ENCODE measurements around the gene GLIPR2.

The GLIPR2 gene

DNA sequence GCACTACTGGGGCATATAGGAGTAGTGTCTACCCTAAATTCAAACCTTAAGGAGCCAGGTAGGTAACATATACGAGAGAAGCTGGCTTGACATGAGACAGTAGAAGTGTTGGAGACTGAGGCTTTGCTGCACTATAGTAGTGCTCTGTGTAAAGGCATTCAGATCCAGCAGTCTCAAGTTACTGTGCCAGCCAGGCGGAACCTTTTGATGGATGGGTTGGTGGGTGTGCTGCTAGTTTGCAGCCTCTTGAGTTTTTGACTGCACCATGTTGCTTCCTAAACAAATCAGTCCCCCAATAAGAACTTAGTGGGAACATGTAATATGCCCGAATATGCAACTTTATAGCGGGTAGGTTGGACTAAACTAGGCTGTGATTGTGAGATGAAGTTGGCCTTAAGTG is 55.7 kb downstream of the GLIPR2 start:
- in situ Hi-C loops (cut with MboI; ENCODE audit: low sequenced_read_pairs), result no loop called here

DNA sequence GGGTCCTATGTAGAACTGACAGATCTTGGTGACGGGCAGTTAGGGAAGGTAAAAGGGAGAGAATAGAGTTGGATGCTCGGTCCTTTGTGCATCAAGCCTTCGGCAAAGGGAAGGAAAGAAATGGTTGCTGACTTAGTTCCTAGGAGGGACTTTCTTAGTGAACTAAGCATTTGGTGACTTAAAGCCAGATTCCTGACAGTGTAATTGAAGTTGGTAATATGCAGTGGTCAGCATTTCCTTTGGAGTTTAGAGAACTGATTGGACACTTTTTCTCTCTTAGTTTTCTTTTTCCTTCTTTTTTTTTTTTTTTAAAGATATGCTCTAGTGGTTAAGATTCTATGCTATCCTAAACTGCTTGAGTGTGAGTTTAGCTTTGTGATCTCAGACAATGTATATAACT is 56.5 kb downstream of the GLIPR2 start:
- in situ Hi-C loops (cut with MboI; ENCODE audit: low sequenced_read_pairs), result no loop called here

DNA sequence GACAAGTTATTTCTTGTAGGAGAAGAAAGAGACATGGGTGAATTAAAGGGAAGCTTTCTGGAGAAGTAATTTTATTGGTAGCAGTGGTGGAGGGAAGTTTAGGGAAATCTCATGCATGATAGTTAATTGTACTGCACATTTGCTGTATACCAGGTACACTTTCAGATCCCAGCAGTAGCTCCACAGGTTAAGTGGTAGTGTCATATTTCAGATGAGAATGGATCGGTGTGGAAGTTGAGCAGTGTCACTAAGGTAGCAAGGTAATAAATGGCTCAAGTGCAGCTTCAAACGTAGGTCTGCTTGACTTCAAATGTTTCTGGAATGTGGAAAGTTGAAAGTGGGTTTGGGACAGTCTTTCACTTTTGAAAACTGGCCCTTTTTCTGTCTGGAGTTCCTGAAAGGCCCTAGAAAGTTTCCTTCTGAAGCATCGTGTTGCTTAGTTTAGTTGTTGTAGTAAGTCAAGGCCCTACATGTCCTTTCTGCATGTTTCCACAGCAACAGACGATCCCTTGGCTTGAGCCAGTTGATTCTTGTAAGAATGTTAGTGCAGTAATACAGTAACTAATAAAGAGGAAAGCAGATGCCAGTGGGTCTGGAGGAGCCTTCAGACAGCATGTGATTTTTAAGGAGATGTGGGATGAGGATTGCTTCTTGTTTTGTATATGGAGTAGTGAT is 57.9 kb downstream of the GLIPR2 start:
- in situ Hi-C loops (cut with MboI; ENCODE audit: low sequenced_read_pairs), result no loop called here

DNA sequence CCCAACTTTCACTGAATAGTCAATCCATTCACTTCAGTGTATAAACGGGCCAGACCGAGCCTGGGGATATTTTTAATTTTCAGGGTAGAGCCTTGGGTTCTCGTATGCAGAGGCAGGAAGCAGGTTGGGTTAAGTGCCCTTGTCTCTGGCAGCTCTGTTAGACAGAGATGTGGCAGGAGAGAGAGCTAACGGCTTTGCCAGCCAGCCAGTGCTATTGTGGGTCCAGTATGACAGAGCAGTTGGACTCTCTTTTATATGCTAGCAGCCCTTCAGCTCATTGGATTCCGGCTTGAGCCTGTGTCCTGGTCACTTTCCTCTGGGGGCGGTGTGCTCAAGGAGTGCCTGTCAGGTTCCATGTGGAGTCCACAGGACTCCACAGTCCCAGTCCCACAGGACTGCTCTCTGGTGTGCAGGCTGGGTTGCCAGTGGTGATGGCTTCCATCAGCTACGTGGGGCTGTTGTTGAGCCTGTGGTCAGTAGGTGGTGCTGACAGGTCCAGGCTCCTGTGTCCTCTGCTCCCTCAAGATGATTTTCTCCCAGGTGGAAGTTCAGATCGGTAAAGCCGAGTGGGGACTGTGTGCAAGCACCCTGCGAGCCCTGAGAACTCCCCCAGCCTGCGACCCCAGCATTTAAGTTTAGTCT is 68.5 kb downstream of the GLIPR2 start:
- in situ Hi-C loops (cut with MboI; ENCODE audit: low sequenced_read_pairs), result no loop called here

DNA sequence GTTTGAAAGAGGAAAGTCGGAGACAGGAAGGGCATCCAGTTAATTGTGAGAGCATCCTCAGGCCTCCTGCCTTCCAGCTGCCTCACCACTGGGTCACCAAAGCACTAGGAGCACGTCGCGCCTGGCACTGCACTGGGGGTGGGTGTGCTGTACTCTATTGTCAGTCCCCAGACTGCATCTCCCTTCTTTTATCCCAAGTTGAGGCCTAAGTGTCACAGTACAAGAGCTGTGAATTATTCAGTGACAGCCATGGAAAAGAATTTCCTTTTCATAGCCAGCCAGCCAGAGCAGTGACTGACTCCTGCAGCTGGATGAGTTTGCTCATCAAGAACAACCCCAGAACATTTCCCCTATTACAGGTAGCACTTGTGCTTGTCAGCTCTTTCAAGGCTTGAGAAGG is 70.5 kb downstream of the GLIPR2 start:
- in situ Hi-C loops (cut with MboI; ENCODE audit: low sequenced_read_pairs), result no loop called here

DNA sequence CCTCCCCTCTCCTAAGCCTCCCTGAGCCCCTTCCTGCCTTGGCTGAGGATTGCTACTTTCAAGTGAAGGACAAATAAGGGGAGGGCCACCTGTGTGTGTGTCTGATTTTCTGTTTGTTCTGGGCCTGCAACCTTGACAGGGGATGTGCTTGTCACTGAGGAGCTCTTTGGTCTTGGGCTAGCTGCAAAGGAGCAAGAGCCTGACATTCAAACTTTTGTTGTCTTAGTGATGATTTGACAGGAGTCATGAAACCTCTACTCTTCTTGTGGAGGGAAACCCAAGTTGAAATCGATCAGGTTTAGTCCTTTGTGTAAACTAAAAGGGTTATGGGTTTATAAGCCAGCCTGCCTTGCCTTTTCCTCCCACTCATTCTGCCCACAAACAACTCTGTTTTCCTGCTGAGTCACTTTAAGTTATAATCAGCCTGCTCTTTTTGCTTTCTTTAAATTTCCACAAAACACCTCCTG is 71.0 kb downstream of the GLIPR2 start:
- in situ Hi-C loops (cut with MboI; ENCODE audit: low sequenced_read_pairs), result no loop called here

DNA sequence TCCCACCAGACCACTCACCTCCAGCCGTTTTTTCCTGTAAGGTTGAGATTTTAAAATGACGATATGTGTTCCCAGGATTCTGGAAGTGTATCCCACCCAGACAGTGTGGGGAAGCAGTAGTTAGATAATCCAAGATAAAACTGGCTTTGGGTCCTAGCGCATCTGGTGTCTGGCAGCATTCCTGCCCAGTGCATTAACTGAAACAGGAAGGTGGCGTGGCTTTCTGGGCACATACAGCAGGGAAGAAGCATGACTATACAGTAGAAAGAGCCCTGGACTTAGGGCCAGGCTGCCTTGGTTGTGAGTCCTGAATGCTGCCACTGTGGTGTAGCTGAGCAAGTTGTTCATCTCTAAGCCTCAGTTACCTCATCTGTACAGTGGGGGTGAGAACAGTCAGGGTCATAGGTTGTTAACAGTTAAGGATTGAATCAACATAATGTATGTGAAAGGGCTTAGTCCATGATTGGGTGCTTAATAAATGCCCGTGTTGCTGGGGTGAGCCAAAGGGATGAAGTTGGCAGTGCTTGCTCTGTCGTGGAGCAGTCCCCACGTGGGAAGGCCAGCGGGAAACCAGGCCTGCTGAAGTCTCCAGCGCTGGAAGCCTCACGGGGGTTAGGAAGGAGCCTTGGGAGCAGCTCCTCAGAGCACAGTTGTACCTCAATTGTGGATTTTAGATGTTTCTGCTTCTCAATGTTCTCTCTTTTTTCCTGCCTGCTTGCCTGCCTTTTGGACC is 72.2 kb downstream of the GLIPR2 start:
- in situ Hi-C loops (cut with MboI; ENCODE audit: low sequenced_read_pairs), result no loop called here

DNA sequence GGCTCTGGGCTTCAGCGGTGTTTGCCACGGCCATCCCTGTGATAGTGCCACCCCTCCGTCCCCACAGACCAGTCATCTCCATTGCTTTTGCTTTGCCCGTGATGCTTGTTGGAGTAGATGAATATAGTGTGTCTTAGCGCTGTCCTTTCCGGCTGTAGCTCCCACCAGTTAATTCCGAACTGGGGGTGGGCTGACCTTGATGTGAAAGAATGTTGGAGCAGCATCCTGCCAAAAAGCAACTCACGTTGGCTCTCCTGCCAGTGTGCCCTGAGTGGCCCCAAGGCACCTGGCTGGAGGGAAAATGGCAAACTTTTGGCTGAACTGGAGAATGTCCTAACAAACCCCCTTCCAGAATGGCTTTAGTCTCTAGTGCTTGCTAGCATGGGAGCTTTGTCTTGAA is 74.2 kb downstream of the GLIPR2 start:
- in situ Hi-C loops (cut with MboI; ENCODE audit: low sequenced_read_pairs), result no loop called here

DNA sequence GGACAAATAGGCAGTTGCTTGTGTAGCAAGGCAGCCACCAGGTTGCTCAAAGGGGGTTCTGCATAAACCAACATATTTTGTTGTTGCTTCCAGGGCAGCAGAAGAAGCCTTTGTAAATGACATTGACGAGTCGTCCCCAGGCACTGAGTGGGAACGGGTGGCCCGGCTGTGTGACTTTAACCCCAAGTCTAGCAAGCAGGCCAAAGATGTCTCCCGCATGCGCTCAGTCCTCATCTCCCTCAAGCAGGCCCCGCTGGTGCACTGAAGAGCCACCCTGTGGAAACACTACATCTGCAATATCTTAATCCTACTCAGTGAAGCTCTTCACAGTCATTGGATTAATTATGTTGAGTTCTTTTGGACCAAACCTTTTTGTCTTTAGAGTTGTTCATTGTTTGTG is 75.0 kb downstream of the GLIPR2 start:
- in situ Hi-C loops (cut with MboI; ENCODE audit: low sequenced_read_pairs), result no loop called here

DNA sequence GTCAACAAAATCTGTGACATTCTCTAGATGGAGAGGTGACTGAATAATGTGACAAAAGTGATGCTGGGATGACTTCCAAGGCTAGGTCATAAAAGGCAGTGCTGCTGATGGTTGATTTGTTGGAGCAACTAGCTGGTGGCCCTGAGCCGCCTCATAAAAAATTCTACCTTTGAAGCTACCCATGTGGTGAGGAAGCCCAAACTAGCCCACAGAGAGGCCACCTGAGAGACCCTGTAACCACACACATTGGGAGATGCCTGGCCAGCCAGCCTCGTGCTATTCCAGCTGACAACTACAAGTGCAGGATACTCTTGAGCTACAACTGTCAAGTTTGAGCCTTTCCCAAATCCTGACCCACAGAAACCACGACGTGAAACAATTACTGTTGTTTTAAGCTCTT is 76.9 kb downstream of the GLIPR2 start:
- in situ Hi-C loops (cut with MboI; ENCODE audit: low sequenced_read_pairs), result no loop called here

Measured in hTERT RPE-1 (cell line).